Posterior vena cava (tissue), 2 donors: ENCODE results near the gene EXTL2. TPM values are rescaled to one million over a fixed set of nuclear protein-coding genes. Genes with fewer than 3 reads are reported as not detected.

ENCODE experiments used
- total RNA-seq, 2 donors: library from RNA; stranded (reverse); fragmentation: NEBNext Ultra II Directional; extraction: Animal tissue kit (Norgen Biotek cat#: 25700); gene quantifications; one replicate each; pipeline ENCODE4 v1.2.1, GENCODE V29; 2021
- donor health status: DM: yes; HTN: yes; CAD: no.
- donor health status: DM: yes; HTN: yes; CAD: no.

The EXTL2 gene
- total RNA-seq, 2 donors from 2014 or later: 14.5 to 16.0 TPM

Other genes with a start within 250 kb of the EXTL2 start
- 10 to 100 TPM; 17.3 to 24.2 TPM for gene VCAM1, start 175.1 kb downstream of the EXTL2 start, total RNA-seq
- 10 to 100 TPM; 27.5 to 29.7 TPM for gene SLC30A7, start 1.2 kb upstream of the EXTL2 start, total RNA-seq
- 10 to 100 TPM; 13.6 to 18.6 TPM for gene DPH5, start 130.9 kb upstream of the EXTL2 start, total RNA-seq